ENCODE data around the gene ASB14.

Gene ASB14

GRCh38 chr3:57257678-57258077, 34.8 kb downstream of the ASB14 start:
- no peak for DNase-seq

- DNase-seq = no peak
Measured at GRCh38 chr3:57256844-57257243, 35.6 kb downstream of the ASB14 start.

- no peak for DNase-seq
Measured at GRCh38 chr3:57252404-57252803, 40.1 kb downstream of the ASB14 start.

GRCh38 chr3:57244946-57245345, 47.5 kb downstream of the ASB14 start:
- DNase-seq = no peak

- DNase-seq = no peak
Measured at GRCh38 chr3:57234613-57235575, 57.6 kb downstream of the ASB14 start.

GRCh38 chr3:57233799-57234198, 58.7 kb downstream of the ASB14 start:
- DNase-seq = no peak

GRCh38 chr3:57230006-57230405, 62.5 kb downstream of the ASB14 start:
- no peak for DNase-seq

- no peak for DNase-seq
Measured at GRCh38 chr3:57227930-57228751, 64.3 kb downstream of the ASB14 start.

GRCh38 chr3:57227204-57227929, 65.1 kb downstream of the ASB14 start, which contains the start of gene APPL1:
APPL1 (plus strand) TSS chr3:57227729; CDS start chr3:57227884, 155 bp downstream.
- peak; percentile 85 for DNase-seq

GRCh38 chr3:57226176-57226575, 66.3 kb downstream of the ASB14 start:
- no peak for DNase-seq

- no peak for DNase-seq
Measured at GRCh38 chr3:57224856-57225255, 67.6 kb downstream of the ASB14 start.

GRCh38 chr3:57221883-57222282, 70.6 kb downstream of the ASB14 start:
- DNase-seq = no peak
